CD1c-positive myeloid dendritic cell (primary cell): Measurements from ENCODE around the gene ZNF785.
"Not testable (repeated sequence)": the region's sequence is repeated elsewhere in the genome, so short reads cannot be mapped to it uniquely, and the experiment has no call there.

Experiments used
- DNase-seq: peaks from one replicate; pipeline ENCODE4 v3.0.0-alpha.2; 2016; ENCODE audit errors: extremely low spot score

Gene ZNF785

GRCh38 chr16:30539986-30540526 is 45.4 kb downstream of the ZNF785 start:
- not testable (repeated sequence) for DNase-seq

GRCh38 chr16:30539000-30539964 is 46.2 kb downstream of the ZNF785 start:
- DNase-seq, result no peak

DNA sequence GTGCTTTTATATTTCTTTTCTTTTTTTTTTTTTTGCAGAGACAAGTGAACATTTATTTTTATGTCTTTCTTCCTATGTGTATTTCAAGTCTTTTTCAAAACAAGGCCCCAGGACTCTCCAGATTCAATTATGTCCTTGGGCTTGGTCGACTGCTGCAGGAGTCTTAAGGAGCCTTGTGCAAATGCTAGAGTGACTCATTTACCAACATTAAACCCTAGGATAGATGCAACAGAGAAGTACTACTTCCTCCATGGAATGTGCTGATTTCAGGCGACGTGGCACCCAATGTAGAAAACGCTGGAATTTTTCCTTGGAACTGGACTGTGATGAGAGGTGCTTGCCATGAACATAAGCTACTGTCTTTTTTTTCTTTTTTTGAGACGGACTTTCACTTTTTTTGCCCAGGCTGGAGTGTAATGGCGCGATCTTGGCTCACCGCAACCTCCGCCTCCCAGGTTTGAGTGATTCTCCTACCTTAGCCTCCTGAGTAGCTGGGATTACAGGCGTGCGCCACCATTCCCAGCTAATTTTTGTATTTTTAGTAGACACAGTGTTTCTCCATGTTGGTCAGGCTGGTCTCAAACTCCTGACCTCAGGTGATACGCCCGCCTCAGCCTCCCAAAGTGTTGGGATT is 49.0 kb downstream of the ZNF785 start:
- peak; percentile 53 for DNase-seq

- peak; percentile 59 for DNase-seq
These were observed 49.7 kb downstream of the ZNF785 start for GRCh38 chr16:30535777-30536190.

GRCh38 chr16:30535106-30535776 is 50.3 kb downstream of the ZNF785 start:
- DNase-seq, result no peak

DNA sequence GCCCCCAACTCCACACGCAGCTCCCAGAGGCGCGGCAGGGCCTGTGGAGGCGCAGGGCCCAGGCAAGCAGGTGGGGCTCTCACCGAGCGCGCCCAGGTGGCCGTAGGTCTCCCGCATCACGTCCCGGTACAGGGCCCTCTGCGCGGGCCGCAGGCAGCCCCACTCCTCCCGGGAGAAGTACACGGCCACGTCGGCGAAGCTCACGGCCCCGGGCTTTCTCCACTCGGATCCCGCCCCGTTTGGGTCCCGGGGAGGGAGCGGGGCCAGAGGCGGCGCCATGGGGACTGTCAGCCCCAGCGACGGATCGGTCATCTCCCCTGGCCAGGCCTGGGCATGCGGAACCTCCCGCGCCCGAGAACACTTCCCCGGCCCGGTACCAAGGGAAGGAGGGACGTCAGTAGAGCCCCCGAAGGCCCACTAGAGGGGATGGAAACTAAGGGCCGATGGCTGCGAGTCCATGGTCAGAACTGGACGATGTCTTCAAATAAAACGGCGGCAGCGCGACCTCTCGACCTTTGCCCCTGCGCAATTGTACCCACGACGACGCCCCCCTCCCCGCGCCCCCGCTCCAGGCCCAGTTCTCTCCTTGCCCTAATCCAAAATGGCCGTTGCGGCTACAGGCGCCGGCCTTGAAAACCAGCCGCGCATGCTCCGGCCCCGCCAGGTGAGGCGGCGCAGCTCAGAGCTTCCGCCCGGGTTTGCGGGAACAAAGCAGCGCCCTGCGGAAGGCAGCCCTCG is 51.0 kb downstream of the ZNF785 start, which contains the start of gene ZNF747:
Gene ZNF747 (minus strand): TSS at position 491 of the 738 bp plus-strand sequence. CDS start 179 bp downstream, at position 312.
- peak; percentile 93 for DNase-seq

DNA sequence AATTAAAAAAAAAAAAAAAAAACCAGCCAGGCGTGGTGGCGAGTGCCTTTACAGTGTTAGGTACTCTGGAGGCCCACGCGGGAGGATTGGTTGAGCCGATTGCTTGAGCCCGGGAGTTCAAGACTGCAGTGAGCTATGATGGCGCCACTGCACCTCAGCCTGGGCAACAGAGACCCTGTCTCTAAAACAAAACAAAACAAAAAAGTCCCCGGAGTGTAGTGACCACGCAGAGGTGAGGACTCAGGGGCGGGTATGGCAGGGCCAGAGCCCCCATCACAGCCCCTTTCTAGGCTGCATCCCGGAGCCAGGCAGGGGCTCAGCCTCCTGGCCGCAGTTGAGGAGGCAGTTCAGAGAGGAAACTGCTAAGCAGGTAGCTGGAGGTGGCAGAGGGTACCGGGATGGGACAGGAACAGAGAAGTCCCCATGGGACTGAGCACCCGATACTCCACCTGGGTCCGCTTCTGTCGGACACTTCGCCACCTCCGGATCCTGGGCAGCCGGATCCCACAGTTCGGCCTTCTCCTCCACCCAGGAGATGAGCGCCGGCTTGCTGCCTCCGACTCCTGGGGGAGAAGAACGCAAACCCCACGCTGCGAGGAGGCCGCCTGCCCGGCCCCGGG is 51.6 kb downstream of the ZNF785 start:
- DNase-seq, result no peak

GRCh38 chr16:30533146-30533522 is 52.4 kb downstream of the ZNF785 start:
- no peak for DNase-seq

DNA sequence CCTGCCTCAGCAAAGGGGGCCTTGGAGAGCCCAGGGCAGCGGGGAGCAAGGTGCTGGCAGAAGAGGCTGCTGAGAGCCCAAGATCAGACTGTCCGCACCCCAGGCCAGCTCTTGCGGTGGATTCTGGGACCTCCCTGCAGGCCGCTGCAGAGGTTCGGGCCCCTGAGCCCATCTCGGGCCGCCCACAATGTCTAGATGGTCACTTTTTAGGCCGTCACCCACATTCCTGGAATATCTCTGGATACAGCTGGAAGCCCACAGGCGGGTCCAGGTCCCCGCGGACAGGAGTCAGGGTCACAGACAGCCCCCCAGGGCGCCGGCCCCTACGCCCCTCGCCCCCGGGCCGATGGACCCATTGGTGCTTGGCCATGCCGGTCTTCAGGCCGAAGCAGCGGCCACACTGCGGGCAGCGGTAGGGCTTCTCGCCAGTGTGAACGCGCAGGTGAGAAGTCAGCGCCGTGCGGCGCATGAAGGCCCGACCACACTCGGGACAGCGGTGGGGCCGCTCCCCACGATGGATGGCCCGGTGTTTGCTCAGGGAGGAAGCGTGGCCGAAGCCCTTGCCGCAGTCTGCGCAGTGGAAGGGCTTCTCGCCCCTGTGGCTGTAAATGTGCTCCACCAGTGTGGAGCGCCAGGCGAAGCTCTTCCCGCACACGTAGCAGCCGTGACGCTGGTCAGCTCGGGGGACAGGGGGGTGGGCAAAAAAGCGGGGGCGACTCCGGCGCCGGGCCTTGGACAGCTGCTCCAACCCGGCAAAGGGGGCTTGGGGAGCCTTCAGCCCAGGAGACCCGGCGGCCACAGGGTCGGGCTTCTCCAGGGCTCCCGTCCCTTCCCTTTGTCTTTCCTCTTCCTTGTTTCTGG is 53.0 kb downstream of the ZNF785 start:
- DNase-seq, result no peak
